Measurements from ENCODE around the gene SPTLC3. TPM values are rescaled to one million over a fixed set of nuclear protein-coding genes. Genes with fewer than 3 reads are reported as not detected.

Gene SPTLC3
- total RNA-seq, 4 donors from 2014 or later, result 6.4 to 10.9 (median 7.7) TPM

- TF ChIP-seq CTCF (IDR thresholded peaks at IDR 0.05; ENCODE audit: low read depth), result no peak
These were observed 45.2 kb downstream of the SPTLC3 start for GRCh38 chr20:13054011-13054410.

GRCh38 chr20:13058666-13059389 is 50.1 kb downstream of the SPTLC3 start:
- no peak for TF ChIP-seq CTCF (IDR thresholded peaks at IDR 0.05; ENCODE audit: low read depth)

GRCh38 chr20:13059398-13060136 is 50.8 kb downstream of the SPTLC3 start:
- TF ChIP-seq CTCF (IDR thresholded peaks at IDR 0.05; ENCODE audit: low read depth), result no peak

GRCh38 chr20:13060327-13060726 is 51.6 kb downstream of the SPTLC3 start:
- no peak for TF ChIP-seq CTCF (IDR thresholded peaks at IDR 0.05; ENCODE audit: low read depth)

- no peak for TF ChIP-seq CTCF (IDR thresholded peaks at IDR 0.05; ENCODE audit: low read depth)
These were observed 52.6 kb downstream of the SPTLC3 start for GRCh38 chr20:13061381-13061780.

- TF ChIP-seq CTCF (IDR thresholded peaks at IDR 0.05; ENCODE audit: low read depth), result no peak
These were observed 54.0 kb downstream of the SPTLC3 start for GRCh38 chr20:13062789-13063188.

GRCh38 chr20:13068336-13068735 is 59.6 kb downstream of the SPTLC3 start:
- no peak for TF ChIP-seq CTCF (IDR thresholded peaks at IDR 0.05; ENCODE audit: low read depth)

All from subcutaneous adipose tissue (tissue), 4 donors.